Measurements from ENCODE around the gene GID8. TPM values are rescaled to one million over a fixed set of nuclear protein-coding genes. Genes with fewer than 3 reads are reported as not detected.

Gene GID8
- total RNA-seq, 1 donor from 2014 or later = 29.7 TPM

DNA sequence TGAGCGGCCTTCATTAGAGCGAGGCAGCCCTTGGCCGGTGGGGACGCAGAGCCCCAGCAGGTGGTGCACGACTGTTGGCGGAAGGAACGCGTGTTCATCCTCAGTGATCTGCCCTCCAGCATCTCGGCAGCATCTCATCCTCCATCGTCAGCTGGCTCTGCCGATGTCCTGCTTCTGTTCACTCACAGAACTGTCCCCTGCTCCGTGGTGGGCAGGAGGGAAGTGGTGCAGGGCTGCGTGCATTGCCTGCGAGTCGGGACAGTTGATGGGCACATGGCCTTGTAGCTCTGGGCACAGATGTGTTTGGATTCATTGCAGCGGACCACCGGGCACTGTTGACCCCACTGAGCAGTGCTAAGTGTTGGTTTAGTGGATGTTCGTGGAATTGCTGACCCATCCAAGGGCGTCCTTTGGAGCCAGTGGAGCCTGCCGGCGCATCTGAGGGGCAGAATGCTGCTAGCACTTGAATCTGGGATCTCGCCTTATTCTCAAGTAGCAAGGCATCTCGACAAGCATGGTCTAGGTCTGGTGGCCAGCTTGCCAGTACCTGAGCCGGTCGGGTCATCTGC, 7.9 kb downstream of the GID8 start:
- Mint-ChIP-seq H3K27ac (ENCODE audit: unreplicated experiment) (no peak overlapping the region), H3K9me3 (ENCODE audit: low read depth) (peaks cover 4% of the 10 kb centered on the region), H3K4me1 (ENCODE audit: low read depth) (peaks cover 13% of the 10 kb centered on the region), H3K36me3 (ENCODE audit: low read depth) (peaks cover 34% of the 10 kb centered on the region), H3K4me3 (ENCODE audit: unreplicated experiment) (no peak overlapping the region), H3K27me3 (ENCODE audit: low read depth) (no peaks in the 10 kb centered on the region)
- DNase-seq (ENCODE audit: low spot score) = no peak
- TF ChIP-seq, protein P1, sequence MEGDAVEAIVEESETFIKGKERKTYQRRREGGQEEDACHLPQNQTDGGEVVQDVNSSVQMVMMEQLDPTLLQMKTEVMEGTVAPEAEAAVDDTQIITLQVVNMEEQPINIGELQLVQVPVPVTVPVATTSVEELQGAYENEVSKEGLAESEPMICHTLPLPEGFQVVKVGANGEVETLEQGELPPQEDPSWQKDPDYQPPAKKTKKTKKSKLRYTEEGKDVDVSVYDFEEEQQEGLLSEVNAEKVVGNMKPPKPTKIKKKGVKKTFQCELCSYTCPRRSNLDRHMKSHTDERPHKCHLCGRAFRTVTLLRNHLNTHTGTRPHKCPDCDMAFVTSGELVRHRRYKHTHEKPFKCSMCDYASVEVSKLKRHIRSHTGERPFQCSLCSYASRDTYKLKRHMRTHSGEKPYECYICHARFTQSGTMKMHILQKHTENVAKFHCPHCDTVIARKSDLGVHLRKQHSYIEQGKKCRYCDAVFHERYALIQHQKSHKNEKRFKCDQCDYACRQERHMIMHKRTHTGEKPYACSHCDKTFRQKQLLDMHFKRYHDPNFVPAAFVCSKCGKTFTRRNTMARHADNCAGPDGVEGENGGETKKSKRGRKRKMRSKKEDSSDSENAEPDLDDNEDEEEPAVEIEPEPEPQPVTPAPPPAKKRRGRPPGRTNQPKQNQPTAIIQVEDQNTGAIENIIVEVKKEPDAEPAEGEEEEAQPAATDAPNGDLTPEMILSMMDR (IDR thresholded peaks at IDR 0.05) = no peak

GRCh38 chr20:62946918-62947317, 9.0 kb downstream of the GID8 start:
- no peak overlapping the region for H3K4me3 Mint-ChIP-seq (ENCODE audit: unreplicated experiment)
- H3K27me3 Mint-ChIP-seq (ENCODE audit: low read depth) = no peaks in the 10 kb centered on the region
- H3K36me3 Mint-ChIP-seq (ENCODE audit: low read depth) = peaks cover 34% of the 10 kb centered on the region
- peaks cover 3% of the 10 kb centered on the region for H3K4me1 Mint-ChIP-seq (ENCODE audit: low read depth)
- peaks cover 4% of the 10 kb centered on the region for H3K9me3 Mint-ChIP-seq (ENCODE audit: low read depth)
- TF ChIP-seq, protein P1 (IDR thresholded peaks at IDR 0.05) = no peak
- H3K27ac Mint-ChIP-seq (ENCODE audit: unreplicated experiment) = no peak overlapping the region
- no peak for DNase-seq (ENCODE audit: low spot score)

GRCh38 chr20:62947532-62948300, 9.8 kb downstream of the GID8 start:
- H3K4me3 Mint-ChIP-seq (ENCODE audit: unreplicated experiment) = no peak overlapping the region
- peaks cover 34% of the 10 kb centered on the region for H3K36me3 Mint-ChIP-seq (ENCODE audit: low read depth)
- no peaks in the 10 kb centered on the region for H3K4me1 Mint-ChIP-seq (ENCODE audit: low read depth)
- TF ChIP-seq, protein P1 (IDR thresholded peaks at IDR 0.05) = no peak
- no peaks in the 10 kb centered on the region for H3K27me3 Mint-ChIP-seq (ENCODE audit: low read depth)
- H3K9me3 Mint-ChIP-seq (ENCODE audit: low read depth) = peaks cover 4% of the 10 kb centered on the region
- no peak for DNase-seq (ENCODE audit: low spot score)
- no peak overlapping the region for H3K27ac Mint-ChIP-seq (ENCODE audit: unreplicated experiment)

- no peak overlapping the region for H3K27ac Mint-ChIP-seq (ENCODE audit: unreplicated experiment)
- TF ChIP-seq, protein P1 (IDR thresholded peaks at IDR 0.05) = no peak
- H3K9me3 Mint-ChIP-seq (ENCODE audit: low read depth) = peaks cover 4% of the 10 kb centered on the region
- H3K4me1 Mint-ChIP-seq (ENCODE audit: low read depth) = peaks cover 8% of the 10 kb centered on the region
- no peaks in the 10 kb centered on the region for H3K27me3 Mint-ChIP-seq (ENCODE audit: low read depth)
- H3K4me3 Mint-ChIP-seq (ENCODE audit: unreplicated experiment) = no peak overlapping the region
- no peak for DNase-seq (ENCODE audit: low spot score)
- peaks cover 26% of the 10 kb centered on the region for H3K36me3 Mint-ChIP-seq (ENCODE audit: low read depth)
Measured at GRCh38 chr20:62949153-62949821, 11.3 kb downstream of the GID8 start.

DNA sequence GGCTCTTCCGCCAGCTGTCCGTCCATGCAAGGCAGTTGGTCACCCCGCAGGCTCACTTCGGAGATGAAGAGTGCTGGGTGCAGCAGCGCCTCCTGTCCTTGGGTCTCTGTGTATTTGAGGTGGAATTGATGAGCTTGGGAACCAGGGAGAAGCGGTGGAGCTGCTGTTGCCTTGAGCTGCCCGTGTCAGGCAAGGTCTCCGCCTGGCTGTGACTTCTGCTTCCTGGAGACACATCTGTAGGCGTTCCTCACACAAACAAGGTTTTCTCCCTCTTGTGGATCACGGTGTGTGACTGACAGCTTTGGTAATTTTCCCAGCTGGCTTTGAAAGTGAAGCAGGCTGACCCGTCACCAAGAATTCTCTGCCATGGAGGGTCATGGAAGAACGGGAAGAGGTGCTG, 12.0 kb downstream of the GID8 start:
- Mint-ChIP-seq H3K4me1 (ENCODE audit: low read depth) (peaks cover 8% of the 10 kb centered on the region), H3K4me3 (ENCODE audit: unreplicated experiment) (no peak overlapping the region), H3K36me3 (ENCODE audit: low read depth) (peaks cover 23% of the 10 kb centered on the region), H3K9me3 (ENCODE audit: low read depth) (peaks cover 4% of the 10 kb centered on the region), H3K27me3 (ENCODE audit: low read depth) (no peaks in the 10 kb centered on the region), H3K27ac (ENCODE audit: unreplicated experiment) (no peak overlapping the region)
- DNase-seq (ENCODE audit: low spot score) = no peak
- TF ChIP-seq, protein P1 (IDR thresholded peaks at IDR 0.05) = no peak

All from chondrocyte (in vitro differentiated cells).